Transverse colon (tissue), 3 donors: ENCODE data around the gene DNAJC18.

ENCODE experiments used
- CTCF ChIP-seq, 5 experiments: fragments of 200-600 bp in 3 of 5; fragments of 450-650 bp in 2 of 5; sonication (generic) in 3 of 5; IDR thresholded peaks; 1 replicate in 2 of 5; 2 replicates in 3 of 5; pipeline ENCODE4 v1.5.1; 2016 to 2017; ENCODE audit warnings: antibody characterized with exemption in 5 of 5, inconsistent platforms in 3 of 5, mild to moderate bottlenecking in 2 of 5, moderate library complexity in 1 of 5
- POLR2A ChIP-seq: fragments of 450-650 bp; IDR thresholded peaks from one replicate; pipeline ENCODE4 v1.6.1; 2016; ENCODE audit warnings: antibody characterized with exemption, mild to moderate bottlenecking, moderate library complexity

GRCh38 chr5:139475865-139476617 lies 36.7 kb upstream of the DNAJC18 start:
- TF ChIP-seq CTCF (IDR thresholded peaks at IDR 0.05), result no peak
- no peak for TF ChIP-seq POLR2A
